Measurements from ENCODE around the gene DNAH7.

Gene DNAH7

GRCh38 chr2:196041786-196042185 is 26.9 kb downstream of the DNAH7 start:
- Histone ChIP-seq H3K27me3 (ENCODE audit: control insufficient read depth, insufficient read depth, low read length) (no peaks in the 10 kb centered on the region), H3K27ac (ENCODE audit: low read depth, low read length) (no peak overlapping the region), H3K9ac (ENCODE audit: low read length) (no peak overlapping the region), H3K36me3 (ENCODE audit: control insufficient read depth, insufficient read depth, low read length) (no peaks in the 10 kb centered on the region), H3K4me3 (ENCODE audit: low read depth, low read length) (no peak overlapping the region), H3K9me3 (ENCODE audit: control insufficient read depth, insufficient read depth, low read depth, low read length) (peaks cover 8% of the 10 kb centered on the region; the same call in 1 of the 2 replicates), H3K4me1 (ENCODE audit: control insufficient read depth, insufficient read depth, low read length) (no peaks in the 10 kb centered on the region)

GRCh38 chr2:196040218-196040617 is 28.4 kb downstream of the DNAH7 start:
- Histone ChIP-seq H3K36me3 (ENCODE audit: control insufficient read depth, insufficient read depth, low read length) (no peaks in the 10 kb centered on the region), H3K4me1 (ENCODE audit: control insufficient read depth, insufficient read depth, low read length) (no peaks in the 10 kb centered on the region), H3K9me3 (ENCODE audit: control insufficient read depth, insufficient read depth, low read depth, low read length) (peaks cover 8% of the 10 kb centered on the region; the same call in 1 of the 2 replicates), H3K27me3 (ENCODE audit: control insufficient read depth, insufficient read depth, low read length) (no peaks in the 10 kb centered on the region), H3K4me3 (ENCODE audit: low read depth, low read length) (no peak overlapping the region), H3K9ac (ENCODE audit: low read length) (no peak overlapping the region), H3K27ac (ENCODE audit: low read depth, low read length) (no peak overlapping the region)

DNA sequence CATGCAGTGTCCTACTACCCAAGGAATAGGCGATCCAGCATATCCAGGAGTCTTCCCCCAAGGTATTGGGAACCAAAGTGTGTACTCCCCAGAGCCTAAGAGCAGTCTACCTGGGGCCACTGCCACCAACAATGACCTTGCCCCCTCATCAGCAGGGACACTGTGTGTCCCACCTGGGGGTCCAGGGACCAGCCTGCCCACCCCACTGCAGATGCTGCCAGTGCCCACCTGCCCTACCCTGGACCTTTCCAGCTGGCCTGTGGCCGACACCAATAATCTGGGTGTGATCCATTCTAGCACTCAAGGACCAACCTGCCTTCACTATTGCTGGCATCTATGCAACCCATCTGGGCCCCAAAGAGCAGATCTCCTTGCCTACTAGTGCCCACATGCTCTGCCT is 32.2 kb downstream of the DNAH7 start:
- no peaks in the 10 kb centered on the region for H3K36me3 ChIP-seq (ENCODE audit: control insufficient read depth, insufficient read depth, low read length)

DNA sequence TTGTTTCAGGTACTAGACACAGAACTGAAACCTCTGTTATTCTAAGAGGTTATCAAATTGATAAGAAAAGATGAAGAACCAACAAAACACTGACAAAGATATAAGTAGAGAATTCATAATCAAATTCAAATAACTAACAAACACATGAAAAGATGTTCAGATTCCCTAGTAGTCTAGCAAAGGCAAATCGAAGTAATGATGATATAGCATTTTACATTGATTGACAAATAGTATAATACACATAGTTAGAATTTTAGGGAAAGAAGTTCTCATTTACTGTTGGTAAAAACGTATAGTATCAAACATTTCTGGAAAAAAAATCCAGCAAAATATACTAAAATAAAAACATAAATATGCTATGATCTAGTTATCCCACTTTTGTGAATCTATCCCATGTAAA is 50.6 kb downstream of the DNAH7 start:
- H3K9ac ChIP-seq (ENCODE audit: low read length) = no peak overlapping the region
- H3K36me3 ChIP-seq (ENCODE audit: control insufficient read depth, insufficient read depth, low read length) = no peaks in the 10 kb centered on the region
- no peaks in the 10 kb centered on the region for H3K27me3 ChIP-seq (ENCODE audit: control insufficient read depth, insufficient read depth, low read length)
- H3K27ac ChIP-seq (ENCODE audit: low read depth, low read length) = no peak overlapping the region
- no peak overlapping the region for H3K4me3 ChIP-seq (ENCODE audit: low read depth, low read length)
- no peaks in the 10 kb centered on the region for H3K4me1 ChIP-seq (ENCODE audit: control insufficient read depth, insufficient read depth, low read length)
- H3K9me3 ChIP-seq (ENCODE audit: control insufficient read depth, insufficient read depth, low read depth, low read length) = no peaks in the 10 kb centered on the region

More for the DNA sequence above, 32.2 kb downstream of the DNAH7 start:
- H3K9ac ChIP-seq (ENCODE audit: low read length) = no peak overlapping the region
- peaks cover 11% of the 10 kb centered on the region; the same call in 1 of the 2 replicates for H3K9me3 ChIP-seq (ENCODE audit: control insufficient read depth, insufficient read depth, low read depth, low read length)
- H3K4me3 ChIP-seq (ENCODE audit: low read depth, low read length) = no peak overlapping the region
- H3K27me3 ChIP-seq (ENCODE audit: control insufficient read depth, insufficient read depth, low read length) = no peaks in the 10 kb centered on the region
- H3K27ac ChIP-seq (ENCODE audit: low read depth, low read length) = no peak overlapping the region
- no peaks in the 10 kb centered on the region for H3K4me1 ChIP-seq (ENCODE audit: control insufficient read depth, insufficient read depth, low read length)

GRCh38 chr2:196012314-196012713 is 56.3 kb downstream of the DNAH7 start:
- H3K4me1 ChIP-seq (ENCODE audit: control insufficient read depth, insufficient read depth, low read length) = no peaks in the 10 kb centered on the region
- no peak overlapping the region for H3K4me3 ChIP-seq (ENCODE audit: low read depth, low read length)
- no peak overlapping the region for H3K9ac ChIP-seq (ENCODE audit: low read length)
- H3K27me3 ChIP-seq (ENCODE audit: control insufficient read depth, insufficient read depth, low read length) = no peaks in the 10 kb centered on the region
- H3K27ac ChIP-seq (ENCODE audit: low read depth, low read length) = no peak overlapping the region
- H3K36me3 ChIP-seq (ENCODE audit: control insufficient read depth, insufficient read depth, low read length) = no peaks in the 10 kb centered on the region
- H3K9me3 ChIP-seq (ENCODE audit: control insufficient read depth, insufficient read depth, low read depth, low read length) = no peaks in the 10 kb centered on the region

GRCh38 chr2:196000551-196000950 is 68.1 kb downstream of the DNAH7 start:
- Histone ChIP-seq H3K27me3 (ENCODE audit: control insufficient read depth, insufficient read depth, low read length) (no peaks in the 10 kb centered on the region), H3K9me3 (ENCODE audit: control insufficient read depth, insufficient read depth, low read depth, low read length) (no peaks in the 10 kb centered on the region), H3K4me3 (ENCODE audit: low read depth, low read length) (no peak overlapping the region), H3K36me3 (ENCODE audit: control insufficient read depth, insufficient read depth, low read length) (no peaks in the 10 kb centered on the region), H3K27ac (ENCODE audit: low read depth, low read length) (no peak overlapping the region), H3K9ac (ENCODE audit: low read length) (no peak overlapping the region), H3K4me1 (ENCODE audit: control insufficient read depth, insufficient read depth, low read length) (no peaks in the 10 kb centered on the region)

DNA sequence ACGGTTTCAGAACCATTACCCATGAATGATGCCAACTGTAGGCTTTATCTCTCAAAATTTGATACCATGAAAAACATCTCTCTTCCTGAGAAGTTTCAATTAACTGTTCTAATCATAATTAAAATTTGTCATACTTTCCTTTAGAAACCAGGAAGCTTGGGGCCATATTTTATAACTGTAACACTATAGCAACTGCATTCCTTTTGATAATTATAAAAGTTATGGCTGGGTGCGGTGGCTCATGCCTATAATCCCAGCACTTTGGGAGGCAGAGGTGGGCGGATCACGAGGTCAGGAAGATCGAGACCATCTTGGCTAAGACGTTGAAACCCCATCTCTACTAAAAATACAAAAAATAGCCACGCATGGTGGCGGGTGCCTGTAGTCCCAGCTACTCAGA is 70.6 kb downstream of the DNAH7 start:
- no peaks in the 10 kb centered on the region for H3K36me3 ChIP-seq (ENCODE audit: control insufficient read depth, insufficient read depth, low read length)
- no peak overlapping the region for H3K27ac ChIP-seq (ENCODE audit: low read depth, low read length)
- no peaks in the 10 kb centered on the region for H3K9me3 ChIP-seq (ENCODE audit: control insufficient read depth, insufficient read depth, low read depth, low read length)
- no peak overlapping the region for H3K9ac ChIP-seq (ENCODE audit: low read length)
- H3K4me3 ChIP-seq (ENCODE audit: low read depth, low read length) = no peak overlapping the region
- no peaks in the 10 kb centered on the region for H3K4me1 ChIP-seq (ENCODE audit: control insufficient read depth, insufficient read depth, low read length)
- H3K27me3 ChIP-seq (ENCODE audit: control insufficient read depth, insufficient read depth, low read length) = no peaks in the 10 kb centered on the region

- Histone ChIP-seq H3K27me3 (ENCODE audit: control insufficient read depth, insufficient read depth, low read length) (no peaks in the 10 kb centered on the region), H3K36me3 (ENCODE audit: control insufficient read depth, insufficient read depth, low read length) (no peaks in the 10 kb centered on the region), H3K9me3 (ENCODE audit: control insufficient read depth, insufficient read depth, low read depth, low read length) (no peaks in the 10 kb centered on the region), H3K4me1 (ENCODE audit: control insufficient read depth, insufficient read depth, low read length) (no peaks in the 10 kb centered on the region), H3K4me3 (ENCODE audit: low read depth, low read length) (no peak overlapping the region), H3K9ac (ENCODE audit: low read length) (no peak overlapping the region), H3K27ac (ENCODE audit: low read depth, low read length) (no peak overlapping the region)
Observed at GRCh38 chr2:195995499-195995898, 73.1 kb downstream of the DNAH7 start.

DNA sequence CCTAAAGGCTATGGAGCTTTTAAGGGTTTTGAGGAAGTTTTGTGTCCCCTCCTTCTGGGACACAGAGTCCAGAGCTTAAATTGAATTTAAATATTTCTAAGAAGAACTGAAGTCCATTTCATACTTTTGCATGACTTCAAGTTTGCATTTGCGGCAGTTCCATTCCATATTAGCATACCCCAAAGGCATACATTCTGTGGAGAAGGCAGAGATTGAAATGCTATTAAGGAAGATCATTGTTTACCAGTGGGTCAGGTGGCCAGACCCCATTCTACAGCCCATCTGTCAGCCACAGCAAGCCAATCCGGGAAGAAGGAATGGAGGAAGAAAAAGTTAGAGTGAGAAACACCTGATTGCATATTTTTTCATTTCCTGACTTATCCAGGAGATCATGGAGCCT is 75.0 kb downstream of the DNAH7 start:
- Histone ChIP-seq H3K27ac (ENCODE audit: low read depth, low read length) (no peak overlapping the region), H3K9me3 (ENCODE audit: control insufficient read depth, insufficient read depth, low read depth, low read length) (no peaks in the 10 kb centered on the region)

GRCh38 chr2:195985741-195986140 is 82.9 kb downstream of the DNAH7 start:
- H3K9me3 ChIP-seq (ENCODE audit: control insufficient read depth, insufficient read depth, low read depth, low read length) = no peaks in the 10 kb centered on the region
- H3K27me3 ChIP-seq (ENCODE audit: control insufficient read depth, insufficient read depth, low read length) = no peaks in the 10 kb centered on the region
- H3K4me3 ChIP-seq (ENCODE audit: low read depth, low read length) = no peak overlapping the region
- H3K36me3 ChIP-seq (ENCODE audit: control insufficient read depth, insufficient read depth, low read length) = no peaks in the 10 kb centered on the region
- H3K9ac ChIP-seq (ENCODE audit: low read length) = no peak overlapping the region
- H3K4me1 ChIP-seq (ENCODE audit: control insufficient read depth, insufficient read depth, low read length) = no peaks in the 10 kb centered on the region
- H3K27ac ChIP-seq (ENCODE audit: low read depth, low read length) = no peak overlapping the region

More for the DNA sequence above, 75.0 kb downstream of the DNAH7 start:
- no peaks in the 10 kb centered on the region for H3K4me1 ChIP-seq (ENCODE audit: control insufficient read depth, insufficient read depth, low read length)
- no peak overlapping the region for H3K4me3 ChIP-seq (ENCODE audit: low read depth, low read length)
- no peaks in the 10 kb centered on the region for H3K27me3 ChIP-seq (ENCODE audit: control insufficient read depth, insufficient read depth, low read length)
- H3K36me3 ChIP-seq (ENCODE audit: control insufficient read depth, insufficient read depth, low read length) = no peaks in the 10 kb centered on the region
- no peak overlapping the region for H3K9ac ChIP-seq (ENCODE audit: low read length)

- 0 out of 2 replicates have a peak, but pooled peaks cover 2% of the 10 kb centered on the region for H3K9me3 ChIP-seq (ENCODE audit: control insufficient read depth, insufficient read depth, low read depth, low read length)
- H3K4me1 ChIP-seq (ENCODE audit: control insufficient read depth, insufficient read depth, low read length) = no peaks in the 10 kb centered on the region
- no peaks in the 10 kb centered on the region for H3K27me3 ChIP-seq (ENCODE audit: control insufficient read depth, insufficient read depth, low read length)
- H3K27ac ChIP-seq (ENCODE audit: low read depth, low read length) = no peak overlapping the region
- H3K9ac ChIP-seq (ENCODE audit: low read length) = no peak overlapping the region
- H3K36me3 ChIP-seq (ENCODE audit: control insufficient read depth, insufficient read depth, low read length) = no peaks in the 10 kb centered on the region
- no peak overlapping the region for H3K4me3 ChIP-seq (ENCODE audit: low read depth, low read length)
Observed at GRCh38 chr2:195984923-195985726, 83.5 kb downstream of the DNAH7 start.
